Mammary epithelial cell (primary cell): ENCODE measurements around the gene WDR37.

Experiments
- CTCF ChIP-seq, 2 donors: IDR thresholded peaks in 1 of 2; conservative IDR thresholded peaks in 1 of 2; 2 replicates each; pipeline ENCODE4 v1.5.1; 2011 to 2012; ENCODE audit warnings: inconsistent platforms in 2 of 2, low read length in 2 of 2, mild to moderate bottlenecking in 2 of 2, control low read depth in 1 of 2, low read depth in 1 of 2; ENCODE audit not compliant: insufficient read depth in 1 of 2; ENCODE audit errors: extremely low read depth in 1 of 2
- EZH2 ChIP-seq: IDR thresholded peaks from 2 replicates; pipeline ENCODE4 v1.6.1; 2012; ENCODE audit warnings: low read length, inconsistent platforms, borderline replicate concordance

- no peak for TF ChIP-seq CTCF (conservative IDR thresholded peaks at IDR 0.05 in 1 of 2, IDR thresholded peaks at IDR 0.05 in 1 of 2; ENCODE audit: extremely low read depth in 1 of 2, insufficient read depth in 1 of 2, low read depth in 1 of 2, low read length in 2 of 2)
- TF ChIP-seq EZH2: no peak
Measured at GRCh38 chr10:1048732-1049424, 7.3 kb upstream of the WDR37 start, which contains the start of gene IDI1.
